BJ (cell line): ENCODE results near the gene QSOX1. TPM values are rescaled to one million over a fixed set of nuclear protein-coding genes. Genes with fewer than 3 reads are reported as not detected.
"Not testable (repeated sequence)": the region's sequence is repeated elsewhere in the genome, so short reads cannot be mapped to it uniquely, and the experiment has no call there.

Source experiments
- CTCF ChIA-PET: fragments of 350-600 bp; formaldehyde crosslinking; extraction: SDS; loops from one replicate; lab custom pipeline; 2021; ENCODE audit warnings: antibody characterized with exemption, inconsistent platforms; lab: Yijun Ruan, JAX
- POLR2A ChIA-PET: fragments of 300-600 bp; sonication (Branson Sonifier 250); formaldehyde crosslinking; extraction: SDS; loops from one replicate; lab custom pipeline; 2021; ENCODE audit warnings: antibody characterized with exemption; lab: Charles Lee
- DNase-seq: peaks from one replicate; pipeline ENCODE4 v3.0.0-alpha.2; 2011; ENCODE audit warnings: low read depth
- H3K27me3 ChIP-seq: 2 replicates; pipeline ENCODE4 v1.6.0; 2011; ENCODE audit warnings: low read length; ENCODE audit not compliant: control insufficient read depth, insufficient read depth
- H3K36me3 ChIP-seq: 2 replicates; pipeline ENCODE4 v1.5.1; 2011; ENCODE audit warnings: low read length; ENCODE audit not compliant: control insufficient read depth, insufficient read depth
- H3K4me3 ChIP-seq: 2 replicates; pipeline ENCODE4 v1.5.1; 2011; ENCODE audit warnings: low read depth, mild to moderate bottlenecking, control low read depth, low read length
- polyA plus RNA-seq: library from polyadenylated mRNA; depleted of rRNA; stranded (reverse); fragments of >200 nt; gene quantifications from 2 replicates; pipeline ENCODE4 v1.2.3, GENCODE V29; 2011
- TF ChIP-seq, protein P1 (sequence below): IDR thresholded peaks from 2 replicates; pipeline ENCODE4 v1.5.1; 2011; ENCODE audit warnings: low read depth, mild to moderate bottlenecking, control low read depth, inconsistent platforms, low read length, moderate library complexity; ENCODE audit not compliant: insufficient read depth

QSOX1 gene
- polyA plus RNA-seq, 1 experiment: 503 TPM

DNA sequence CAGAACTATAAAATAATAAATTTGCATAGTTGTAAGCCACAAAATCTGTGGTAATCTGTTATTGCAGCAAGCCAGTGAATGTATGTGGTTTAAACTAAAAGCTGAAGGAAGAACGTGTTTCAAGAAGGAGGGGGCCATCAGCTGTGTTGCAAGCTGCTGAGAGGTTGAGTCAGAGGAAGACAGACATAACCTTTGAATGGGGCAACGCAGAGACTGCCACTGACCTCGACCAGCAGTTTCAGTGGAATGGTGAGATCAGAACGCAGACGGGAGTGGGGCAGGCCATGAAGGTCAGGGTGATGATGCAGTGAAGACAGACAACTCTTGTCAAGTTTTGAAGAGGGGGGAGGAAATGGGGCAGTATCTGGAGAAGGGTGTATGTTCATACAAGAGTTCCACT is 23.2 kb upstream of the QSOX1 start:
- CTCF ChIA-PET: interaction anchor here (1.4 to 1.6 kb wide), 2 partner anchors 11 to 36 kb away, joined by 3 read pairs; no protein-coding TSS in a partner anchor

DNA sequence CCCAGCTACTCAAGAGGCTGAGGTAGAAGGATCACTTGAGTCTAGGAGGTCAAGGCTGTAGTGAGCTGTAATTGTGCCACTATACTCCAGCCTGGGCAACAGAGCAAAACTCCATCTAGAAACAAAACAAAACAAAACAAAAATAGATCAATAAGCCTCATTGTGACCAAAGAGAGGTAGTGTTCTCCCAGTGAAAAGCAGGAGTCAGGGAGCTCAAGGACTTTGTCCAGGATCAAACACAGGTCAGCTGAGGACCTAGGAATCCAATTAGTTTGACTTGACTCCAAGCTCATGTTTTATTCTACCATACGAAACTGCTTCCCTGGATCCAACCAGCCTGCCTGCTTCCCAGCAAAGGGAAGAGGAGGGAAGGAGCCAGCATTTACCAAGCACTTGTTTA is 21.5 kb upstream of the QSOX1 start:
- no peaks in the 10 kb centered on the region for H3K36me3 ChIP-seq
- H3K27me3 ChIP-seq: no peaks in the 10 kb centered on the region
- TF ChIP-seq, protein P1, sequence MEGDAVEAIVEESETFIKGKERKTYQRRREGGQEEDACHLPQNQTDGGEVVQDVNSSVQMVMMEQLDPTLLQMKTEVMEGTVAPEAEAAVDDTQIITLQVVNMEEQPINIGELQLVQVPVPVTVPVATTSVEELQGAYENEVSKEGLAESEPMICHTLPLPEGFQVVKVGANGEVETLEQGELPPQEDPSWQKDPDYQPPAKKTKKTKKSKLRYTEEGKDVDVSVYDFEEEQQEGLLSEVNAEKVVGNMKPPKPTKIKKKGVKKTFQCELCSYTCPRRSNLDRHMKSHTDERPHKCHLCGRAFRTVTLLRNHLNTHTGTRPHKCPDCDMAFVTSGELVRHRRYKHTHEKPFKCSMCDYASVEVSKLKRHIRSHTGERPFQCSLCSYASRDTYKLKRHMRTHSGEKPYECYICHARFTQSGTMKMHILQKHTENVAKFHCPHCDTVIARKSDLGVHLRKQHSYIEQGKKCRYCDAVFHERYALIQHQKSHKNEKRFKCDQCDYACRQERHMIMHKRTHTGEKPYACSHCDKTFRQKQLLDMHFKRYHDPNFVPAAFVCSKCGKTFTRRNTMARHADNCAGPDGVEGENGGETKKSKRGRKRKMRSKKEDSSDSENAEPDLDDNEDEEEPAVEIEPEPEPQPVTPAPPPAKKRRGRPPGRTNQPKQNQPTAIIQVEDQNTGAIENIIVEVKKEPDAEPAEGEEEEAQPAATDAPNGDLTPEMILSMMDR: no peak
- DNase-seq: no peak
- H3K4me3 ChIP-seq: no peak overlapping the region
- CTCF ChIA-PET: interaction anchor here (0.6 kb wide), 2 partner anchors 16 to 211 kb away, joined by 3 to 4 read pairs; no protein-coding TSS in a partner anchor
- POLR2A ChIA-PET: no interaction called here

More for the DNA sequence above, 23.2 kb upstream of the QSOX1 start:
- TF ChIP-seq, protein P1: no peak
- Histone ChIP-seq H3K4me3 (no peak overlapping the region), H3K36me3 (no peaks in the 10 kb centered on the region), H3K27me3 (no peaks in the 10 kb centered on the region)
- peak; percentile 52 for DNase-seq
- POLR2A ChIA-PET: no interaction called here

DNA sequence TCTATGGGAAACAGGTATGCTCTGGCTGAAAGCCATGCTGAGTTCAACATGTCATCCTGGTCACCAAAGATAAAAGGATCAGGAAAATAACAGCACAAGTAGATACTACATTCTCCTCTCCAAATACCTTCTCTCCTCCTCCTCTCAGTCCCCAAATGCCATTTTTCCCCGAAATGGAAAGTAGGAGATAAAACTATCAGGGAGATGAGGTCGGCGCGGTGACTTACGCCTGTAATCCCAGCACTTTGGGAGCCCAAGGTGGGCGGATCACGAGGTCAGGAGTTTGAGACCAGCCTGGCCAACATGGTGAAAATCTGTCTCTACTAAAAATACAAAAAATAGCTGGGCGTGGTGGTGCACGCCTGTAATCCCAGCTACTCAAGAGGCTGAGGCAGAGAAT is 21.0 kb upstream of the QSOX1 start:
- POLR2A ChIA-PET, H3K4me3 ChIP-seq, H3K36me3 ChIP-seq, DNase-seq, H3K27me3 ChIP-seq: not testable (repeated sequence)
- CTCF ChIA-PET: interaction anchor here (0.6 kb wide), 2 partner anchors 17 to 212 kb away, joined by 3 to 4 read pairs; no protein-coding TSS in a partner anchor

DNA sequence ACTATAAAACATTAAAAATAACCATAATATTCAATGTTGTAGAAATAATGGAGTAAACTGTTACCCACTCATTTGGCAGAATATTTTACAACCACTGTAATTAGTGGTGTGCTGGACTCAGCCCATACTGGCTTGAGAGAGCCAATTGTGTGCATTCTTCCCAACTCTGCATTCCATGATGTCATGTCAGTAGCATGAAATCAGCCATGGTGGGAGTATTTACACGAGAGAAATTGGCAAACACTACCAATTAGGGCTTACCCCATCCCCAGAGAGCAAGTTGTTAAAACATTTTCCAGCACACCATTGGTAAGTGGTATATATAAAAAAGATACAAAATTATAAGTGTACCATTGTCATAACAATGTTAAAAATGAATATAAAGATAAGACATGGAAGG is 19.1 kb upstream of the QSOX1 start:
- no peak overlapping the region for H3K4me3 ChIP-seq
- no peaks in the 10 kb centered on the region for H3K27me3 ChIP-seq
- H3K36me3 ChIP-seq: no peaks in the 10 kb centered on the region
- CTCF ChIA-PET: no interaction called here
- no peak for DNase-seq
- POLR2A ChIA-PET: no interaction called here
- TF ChIP-seq, protein P1: no peak

DNA sequence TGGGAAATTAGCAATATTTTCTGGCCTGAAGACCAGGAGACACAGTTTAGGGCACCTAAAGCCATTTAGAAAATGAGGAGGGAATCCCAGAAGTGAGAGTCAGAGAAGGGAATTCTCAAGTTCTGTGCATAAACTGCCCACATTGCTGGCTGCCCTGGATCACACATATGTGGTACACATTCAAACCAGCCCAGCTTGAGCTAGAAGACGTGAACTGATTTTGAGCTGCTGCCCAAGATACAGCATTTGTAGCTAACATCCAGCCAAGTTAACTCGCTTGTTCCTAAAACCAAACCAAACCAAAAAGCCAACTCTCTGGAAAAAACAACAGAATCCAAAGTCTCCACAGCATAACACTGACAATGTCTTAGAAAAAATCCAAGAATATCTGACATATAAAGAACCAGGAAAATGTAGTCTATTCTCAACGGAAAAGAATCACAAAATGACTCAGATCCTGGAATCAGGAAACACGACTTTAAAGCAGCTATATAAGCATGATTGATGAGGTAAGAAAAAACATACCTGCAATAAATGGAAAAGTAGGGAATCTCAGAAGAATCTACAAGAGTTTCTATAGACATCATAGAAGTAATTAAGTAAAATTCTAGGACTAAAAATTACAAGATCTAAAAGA is 18.2 kb upstream of the QSOX1 start:
- no peak for DNase-seq
- TF ChIP-seq, protein P1: no peak
- Histone ChIP-seq H3K27me3 (no peaks in the 10 kb centered on the region), H3K4me3 (no peak overlapping the region), H3K36me3 (no peaks in the 10 kb centered on the region)
- POLR2A ChIA-PET: no interaction called here
- CTCF ChIA-PET: interaction anchor here (0.7 to 0.9 kb wide), 2 partner anchors 26 to 85 kb away, joined by 3 read pairs; no protein-coding TSS in a partner anchor
